ENCODE results near the gene FBF1.
"Not testable (repeated sequence)": the region's sequence is repeated elsewhere in the genome, so short reads cannot be mapped to it uniquely, and the experiment has no call there.

FBF1 gene

GRCh38 chr17:75891605-75892555 lies 49.0 kb downstream of the FBF1 start:
- DNase-seq (ENCODE audit: insufficient read length) (no peak), FAIRE-seq (no peak)
- TF ChIP-seq POLR2A (IDR thresholded peaks at IDR 0.05; ENCODE audit: low read depth, low read length) (no peak), POLR2AphosphoS5 (IDR thresholded peaks at IDR 0.05; ENCODE audit: low read depth, low read length) (no peak), TAF1 (IDR thresholded peaks at IDR 0.05; ENCODE audit: borderline replicate concordance, low read depth, low read length) (no peak)

DNA sequence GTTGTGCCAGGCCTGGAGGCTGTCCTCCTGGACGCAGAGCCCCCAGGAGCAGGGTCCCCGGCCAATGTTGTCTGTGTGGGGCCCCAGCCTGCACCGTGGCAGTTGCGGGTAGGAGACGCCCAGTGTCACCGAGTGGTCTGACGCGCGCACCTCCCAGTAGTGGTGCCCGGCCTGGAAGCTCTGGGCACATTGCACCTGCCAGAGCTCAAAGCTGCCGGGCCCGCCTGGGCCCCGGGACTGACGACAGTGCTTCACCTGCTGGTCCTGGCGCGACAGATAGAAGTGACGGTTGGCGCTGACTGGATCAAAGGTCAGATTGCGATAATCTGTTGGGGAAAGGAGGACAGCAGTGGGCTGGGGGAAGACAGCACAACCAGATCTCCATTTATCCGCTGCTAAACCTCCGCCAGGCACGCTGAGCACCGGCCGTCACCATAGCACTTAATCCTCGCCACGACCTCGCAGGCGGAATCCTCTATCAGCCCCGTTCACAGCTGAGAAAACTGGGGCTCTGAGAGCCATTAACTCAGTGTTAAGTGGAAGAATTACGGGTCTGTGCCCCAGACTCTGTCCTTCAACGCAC lies 49.7 kb downstream of the FBF1 start:
- no peak for TF ChIP-seq POLR2AphosphoS5 (IDR thresholded peaks at IDR 0.05; ENCODE audit: low read depth, low read length)
- TF ChIP-seq TAF1 (IDR thresholded peaks at IDR 0.05; ENCODE audit: borderline replicate concordance, low read depth, low read length) = no peak
- TF ChIP-seq POLR2A (IDR thresholded peaks at IDR 0.05; ENCODE audit: low read depth, low read length) = no peak
- FAIRE-seq = no peak
- DNase-seq (ENCODE audit: insufficient read length) = no peak

DNA sequence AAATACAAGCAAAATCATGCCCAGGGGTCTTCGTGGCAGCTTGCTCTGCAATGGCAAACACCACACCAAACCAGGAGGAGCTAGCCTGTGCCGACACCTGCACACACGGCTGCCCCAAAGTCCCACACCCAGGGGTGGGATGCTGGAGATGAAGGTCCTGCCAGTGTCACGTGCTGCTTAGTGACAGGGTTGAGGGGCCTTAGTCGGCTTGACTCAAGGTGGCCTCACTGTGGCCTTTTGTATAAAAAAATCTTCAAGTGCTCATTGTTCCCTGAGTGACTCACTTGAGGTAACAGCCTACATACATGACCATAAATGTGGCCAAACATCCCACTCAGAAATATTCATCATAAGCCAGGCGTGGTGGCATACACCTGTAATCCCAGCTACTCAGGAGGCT lies 51.4 kb downstream of the FBF1 start:
- TF ChIP-seq POLR2AphosphoS5 (IDR thresholded peaks at IDR 0.05; ENCODE audit: low read depth, low read length) (no peak), TAF1 (IDR thresholded peaks at IDR 0.05; ENCODE audit: borderline replicate concordance, low read depth, low read length) (no peak), POLR2A (IDR thresholded peaks at IDR 0.05; ENCODE audit: low read depth, low read length) (no peak)
- DNase-seq (ENCODE audit: insufficient read length) (no peak), FAIRE-seq (no peak)

GRCh38 chr17:75888484-75888883 lies 52.4 kb downstream of the FBF1 start:
- DNase-seq (ENCODE audit: insufficient read length) = no peak
- FAIRE-seq = no peak
- TF ChIP-seq TAF1 (IDR thresholded peaks at IDR 0.05; ENCODE audit: borderline replicate concordance, low read depth, low read length) (no peak), POLR2A (IDR thresholded peaks at IDR 0.05; ENCODE audit: low read depth, low read length) (no peak), POLR2AphosphoS5 (IDR thresholded peaks at IDR 0.05; ENCODE audit: low read depth, low read length) (no peak)

- not testable (repeated sequence) for FAIRE-seq; DNase-seq (ENCODE audit: insufficient read length)
Observed at GRCh38 chr17:75885860-75886259, 55.0 kb downstream of the FBF1 start.

DNA sequence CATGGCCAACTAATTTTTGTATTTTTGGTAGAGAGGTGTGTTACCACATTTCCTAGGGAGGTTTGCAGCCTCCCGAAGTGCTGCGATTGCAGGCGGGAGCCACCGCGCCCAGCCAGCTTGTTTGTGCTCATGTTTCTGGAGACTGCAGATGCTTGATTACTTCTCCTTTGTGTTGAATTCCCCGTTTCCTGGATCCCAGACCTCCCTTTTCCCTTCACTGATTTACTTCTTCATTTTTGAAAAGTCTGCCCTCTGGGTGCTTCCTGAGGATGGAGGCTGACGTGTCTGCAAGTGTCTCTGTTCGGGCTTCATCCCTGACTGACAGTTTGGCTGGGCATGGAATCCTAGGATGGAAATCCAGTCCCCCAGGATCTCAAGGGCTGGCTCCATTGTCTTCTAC lies 55.4 kb downstream of the FBF1 start:
- DNase-seq (ENCODE audit: insufficient read length) (no peak), FAIRE-seq (no peak)
- TF ChIP-seq POLR2A (IDR thresholded peaks at IDR 0.05; ENCODE audit: low read depth, low read length) = no peak
- TF ChIP-seq POLR2AphosphoS5 (IDR thresholded peaks at IDR 0.05; ENCODE audit: low read depth, low read length) = no peak
- TF ChIP-seq TAF1 (IDR thresholded peaks at IDR 0.05; ENCODE audit: borderline replicate concordance, low read depth, low read length) = no peak

- TF ChIP-seq POLR2AphosphoS5 (IDR thresholded peaks at IDR 0.05; ENCODE audit: low read depth, low read length) (no peak), TAF1 (IDR thresholded peaks at IDR 0.05; ENCODE audit: borderline replicate concordance, low read depth, low read length) (no peak), POLR2A (IDR thresholded peaks at IDR 0.05; ENCODE audit: low read depth, low read length) (no peak)
- no peak for FAIRE-seq
- DNase-seq (ENCODE audit: insufficient read length) = no peak
Observed at GRCh38 chr17:75881678-75882454, 59.0 kb downstream of the FBF1 start.

- DNase-seq (ENCODE audit: insufficient read length) (no peak), FAIRE-seq (no peak)
- no peak for TF ChIP-seq TAF1 (IDR thresholded peaks at IDR 0.05; ENCODE audit: borderline replicate concordance, low read depth, low read length)
- no peak for TF ChIP-seq POLR2A (IDR thresholded peaks at IDR 0.05; ENCODE audit: low read depth, low read length)
- no peak for TF ChIP-seq POLR2AphosphoS5 (IDR thresholded peaks at IDR 0.05; ENCODE audit: low read depth, low read length)
Observed at GRCh38 chr17:75880266-75880665, 60.6 kb downstream of the FBF1 start.

DNA sequence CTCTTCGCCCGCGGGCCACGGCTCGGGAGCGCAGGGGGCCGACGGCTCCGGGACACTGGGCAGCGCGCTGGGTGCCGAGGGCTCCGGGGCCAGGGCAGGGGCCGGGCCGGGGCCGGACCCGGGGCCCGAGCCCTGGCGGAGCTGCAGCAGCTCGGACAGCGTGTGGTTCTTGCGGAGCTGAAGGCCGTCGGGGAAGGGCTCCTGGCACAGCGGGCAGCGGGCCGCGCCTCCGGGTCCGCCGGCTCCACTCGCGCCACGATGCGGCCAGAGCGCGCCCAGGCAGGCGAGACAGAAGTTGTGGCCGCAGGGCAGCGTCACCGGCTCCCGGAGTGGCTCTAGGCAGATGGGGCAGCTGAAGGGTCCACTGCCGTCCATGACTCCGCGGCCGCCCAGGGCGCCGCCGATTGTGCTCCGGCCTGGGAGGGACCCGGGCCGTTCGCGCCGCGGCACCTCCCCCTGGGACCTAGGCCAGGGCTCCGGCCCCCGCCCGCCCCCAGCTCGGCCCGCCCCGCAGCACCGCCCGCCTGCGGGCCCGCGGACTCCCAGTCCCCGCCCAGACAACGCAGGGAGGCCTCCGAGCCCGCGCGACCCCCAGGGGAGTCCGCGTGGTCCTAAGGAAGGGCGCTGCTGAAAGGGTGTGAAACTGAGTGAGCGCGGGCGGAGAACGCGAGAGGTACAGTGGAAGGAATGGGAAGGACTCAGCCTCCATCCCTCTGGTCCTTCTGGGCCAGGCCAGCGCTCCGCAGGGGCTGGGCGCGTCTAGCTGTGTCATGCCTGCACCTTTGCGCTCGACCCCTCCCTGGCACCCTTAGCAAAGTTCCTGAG lies 62.5 kb downstream of the FBF1 start, which contains the start of gene TRIM47:
Gene TRIM47 (minus strand): TSS at position 408 of the 825 bp plus-strand sequence. CDS start 33 bp downstream, at position 375.
- no peak for FAIRE-seq

DNA sequence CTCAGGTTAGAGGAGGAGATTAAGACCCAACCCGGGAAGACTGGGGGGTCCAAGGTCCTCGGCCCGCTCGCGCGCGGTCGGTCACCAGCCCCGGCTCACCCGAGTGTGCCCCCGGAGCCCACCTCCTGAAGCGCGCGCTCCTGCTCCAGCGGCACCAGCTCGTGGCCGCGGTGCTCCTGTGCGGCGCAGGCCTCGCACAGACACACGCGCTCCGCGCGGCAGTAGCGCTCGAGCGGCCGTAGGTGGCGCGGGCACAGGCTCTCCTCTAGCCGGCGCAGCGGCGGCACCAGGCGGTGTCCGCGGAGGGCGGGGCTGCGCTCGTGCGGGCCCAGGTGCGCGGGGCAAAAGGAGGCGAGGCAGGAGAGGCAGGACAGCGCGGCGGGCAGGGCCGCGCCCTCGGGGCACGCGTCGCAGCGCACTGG lies 63.1 kb downstream of the FBF1 start:
- DNase-seq (ENCODE audit: insufficient read length) (no peak), FAIRE-seq (peak; percentile 17)
- TF ChIP-seq POLR2AphosphoS5 (IDR thresholded peaks at IDR 0.05; ENCODE audit: low read depth, low read length) = no peak
- TF ChIP-seq TAF1 (IDR thresholded peaks at IDR 0.05; ENCODE audit: borderline replicate concordance, low read depth, low read length) = no peak
- no peak for TF ChIP-seq POLR2A (IDR thresholded peaks at IDR 0.05; ENCODE audit: low read depth, low read length)

More for the DNA sequence above, 62.5 kb downstream of the FBF1 start, which contains the start of gene TRIM47:
- TF ChIP-seq POLR2AphosphoS5 (IDR thresholded peaks at IDR 0.05; ENCODE audit: low read depth, low read length) = no peak
- TF ChIP-seq POLR2A (IDR thresholded peaks at IDR 0.05; ENCODE audit: low read depth, low read length) = no peak
- no peak for TF ChIP-seq TAF1 (IDR thresholded peaks at IDR 0.05; ENCODE audit: borderline replicate concordance, low read depth, low read length)
- DNase-seq (ENCODE audit: insufficient read length) = no peak
